ENCODE data around the gene KIAA0408. TPM values are rescaled to one million over a fixed set of nuclear protein-coding genes. Genes with fewer than 3 reads are reported as not detected.

Gene KIAA0408
- total RNA-seq, 2 experiments from 2014 or later, result 0.44 to 0.46 TPM

- Histone ChIP-seq H3K4me1 (ENCODE audit: insufficient read depth, low read length, poor library complexity, severe bottlenecking) (no peaks in the 10 kb centered on the region), H3K4me3 (ENCODE audit: low read depth, low read length, poor library complexity, severe bottlenecking) (no peak overlapping the region), H3K4me2 (ENCODE audit: low read length) (no peak overlapping the region), H2AFZ (ENCODE audit: low read length) (no peak overlapping the region), H3K9me2 (ENCODE audit: insufficient read depth, low read length) (no peaks in the 10 kb centered on the region), H3K27ac (ENCODE audit: low read depth, low read length, poor library complexity, severe bottlenecking) (no peak overlapping the region), H3K9me3 (ENCODE audit: low read length) (no peaks in the 10 kb centered on the region), H4K20me1 (ENCODE audit: insufficient read depth, low read length) (no peaks in the 10 kb centered on the region), H3K79me2 (ENCODE audit: insufficient read depth, low read depth, low read length) (no peaks in the 10 kb centered on the region), H3K36me3 (ENCODE audit: insufficient read depth, low read length) (no peaks in the 10 kb centered on the region)
- DNase-seq (ENCODE audit: low spot score), result no peak
- ChIA-PET CTCF (ENCODE audit: unreplicated experiment) (no interaction called here), POLR2A (no interaction called here)
- BruUV-seq (replicated peaks), result no TSS peak
- no peak for TF ChIP-seq EZH2phosphoT487 (IDR thresholded peaks at IDR 0.05; ENCODE audit: borderline replicate concordance, low read depth, low read length)
- TF ChIP-seq, protein P1, sequence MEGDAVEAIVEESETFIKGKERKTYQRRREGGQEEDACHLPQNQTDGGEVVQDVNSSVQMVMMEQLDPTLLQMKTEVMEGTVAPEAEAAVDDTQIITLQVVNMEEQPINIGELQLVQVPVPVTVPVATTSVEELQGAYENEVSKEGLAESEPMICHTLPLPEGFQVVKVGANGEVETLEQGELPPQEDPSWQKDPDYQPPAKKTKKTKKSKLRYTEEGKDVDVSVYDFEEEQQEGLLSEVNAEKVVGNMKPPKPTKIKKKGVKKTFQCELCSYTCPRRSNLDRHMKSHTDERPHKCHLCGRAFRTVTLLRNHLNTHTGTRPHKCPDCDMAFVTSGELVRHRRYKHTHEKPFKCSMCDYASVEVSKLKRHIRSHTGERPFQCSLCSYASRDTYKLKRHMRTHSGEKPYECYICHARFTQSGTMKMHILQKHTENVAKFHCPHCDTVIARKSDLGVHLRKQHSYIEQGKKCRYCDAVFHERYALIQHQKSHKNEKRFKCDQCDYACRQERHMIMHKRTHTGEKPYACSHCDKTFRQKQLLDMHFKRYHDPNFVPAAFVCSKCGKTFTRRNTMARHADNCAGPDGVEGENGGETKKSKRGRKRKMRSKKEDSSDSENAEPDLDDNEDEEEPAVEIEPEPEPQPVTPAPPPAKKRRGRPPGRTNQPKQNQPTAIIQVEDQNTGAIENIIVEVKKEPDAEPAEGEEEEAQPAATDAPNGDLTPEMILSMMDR (conservative IDR thresholded peaks at IDR 0.05; ENCODE audit: low read length), result no peak
- intact Hi-C loops (cut with micrococcal nuclease; ENCODE audit: unreplicated experiment), result no loop called here
Measured at GRCh38 chr6:127451388-127451787, 7.8 kb downstream of the KIAA0408 start.

DNA sequence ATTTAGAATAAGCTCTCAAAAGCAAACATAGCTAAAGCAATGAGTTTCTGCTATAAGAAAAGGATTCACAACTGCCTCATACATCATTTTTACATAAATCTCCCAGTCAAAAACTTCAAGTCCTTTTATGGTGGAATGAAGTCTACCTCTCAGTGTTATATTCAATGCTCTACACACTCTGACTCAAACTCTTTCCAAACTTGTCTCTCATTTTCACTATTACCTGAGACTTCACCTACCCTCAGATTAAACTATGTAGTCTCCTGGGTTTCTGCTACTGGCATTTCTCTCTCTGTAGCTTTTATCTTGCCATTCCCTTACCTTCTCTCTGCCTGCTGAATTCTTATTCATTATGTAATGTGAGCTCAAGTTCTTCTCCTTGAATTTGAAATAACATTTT is 11.4 kb downstream of the KIAA0408 start:
- ChIA-PET POLR2A (no interaction called here), CTCF (ENCODE audit: unreplicated experiment) (interaction anchor here (0.6 kb wide), 1 partner anchor 91 kb away, joined by 3 read pairs; no protein-coding TSS in a partner anchor)
- DNase-seq (ENCODE audit: low spot score), result no peak
- H3K27ac ChIP-seq (ENCODE audit: low read depth, low read length, poor library complexity, severe bottlenecking), result no peak overlapping the region
- no peak overlapping the region for H3K4me3 ChIP-seq (ENCODE audit: low read depth, low read length, poor library complexity, severe bottlenecking)
- intact Hi-C loops (cut with micrococcal nuclease; ENCODE audit: unreplicated experiment), result no loop called here
- H3K79me2 ChIP-seq (ENCODE audit: insufficient read depth, low read depth, low read length), result no peaks in the 10 kb centered on the region
- TF ChIP-seq, protein P1 (conservative IDR thresholded peaks at IDR 0.05; ENCODE audit: low read length), result no peak
- H3K9me3 ChIP-seq (ENCODE audit: low read length), result no peaks in the 10 kb centered on the region
- BruUV-seq (replicated peaks), result no TSS peak
- H3K9me2 ChIP-seq (ENCODE audit: insufficient read depth, low read length), result no peaks in the 10 kb centered on the region
- H3K4me1 ChIP-seq (ENCODE audit: insufficient read depth, low read length, poor library complexity, severe bottlenecking), result no peaks in the 10 kb centered on the region
- H3K36me3 ChIP-seq (ENCODE audit: insufficient read depth, low read length), result no peaks in the 10 kb centered on the region
- no peak overlapping the region for H2AFZ ChIP-seq (ENCODE audit: low read length)
- H3K4me2 ChIP-seq (ENCODE audit: low read length), result no peak overlapping the region
- no peaks in the 10 kb centered on the region for H4K20me1 ChIP-seq (ENCODE audit: insufficient read depth, low read length)

- Histone ChIP-seq H2AFZ (ENCODE audit: low read length) (no peak overlapping the region), H3K79me2 (ENCODE audit: insufficient read depth, low read depth, low read length) (no peaks in the 10 kb centered on the region), H3K36me3 (ENCODE audit: insufficient read depth, low read length) (no peaks in the 10 kb centered on the region), H3K4me2 (ENCODE audit: low read length) (no peak overlapping the region), H3K9me3 (ENCODE audit: low read length) (no peaks in the 10 kb centered on the region), H3K27ac (ENCODE audit: low read depth, low read length, poor library complexity, severe bottlenecking) (no peak overlapping the region), H3K4me3 (ENCODE audit: low read depth, low read length, poor library complexity, severe bottlenecking) (no peak overlapping the region), H3K4me1 (ENCODE audit: insufficient read depth, low read length, poor library complexity, severe bottlenecking) (no peaks in the 10 kb centered on the region), H3K9me2 (ENCODE audit: insufficient read depth, low read length) (no peaks in the 10 kb centered on the region), H4K20me1 (ENCODE audit: insufficient read depth, low read length) (no peaks in the 10 kb centered on the region)
- CTCF ChIA-PET (ENCODE audit: unreplicated experiment), result no interaction called here
- no TSS peak for BruUV-seq (replicated peaks)
- POLR2A ChIA-PET, result no interaction called here
- intact Hi-C loops (cut with micrococcal nuclease; ENCODE audit: unreplicated experiment), result no loop called here
- no peak for TF ChIP-seq EZH2phosphoT487 (IDR thresholded peaks at IDR 0.05; ENCODE audit: borderline replicate concordance, low read depth, low read length)
- TF ChIP-seq, protein P1 (conservative IDR thresholded peaks at IDR 0.05; ENCODE audit: low read length), result no peak
- DNase-seq (ENCODE audit: low spot score), result no peak
Measured at GRCh38 chr6:127446356-127446755, 12.8 kb downstream of the KIAA0408 start.

All from OCI-LY7 (cell line).